ENCODE measurements around the gene LAIR1. TPM values are rescaled to one million over a fixed set of nuclear protein-coding genes. Genes with fewer than 3 reads are reported as not detected.

LAIR1 gene
- total and polyA plus RNA-seq, 2 experiments from 2014 or later, result 0.20 to 2.2 TPM

DNA sequence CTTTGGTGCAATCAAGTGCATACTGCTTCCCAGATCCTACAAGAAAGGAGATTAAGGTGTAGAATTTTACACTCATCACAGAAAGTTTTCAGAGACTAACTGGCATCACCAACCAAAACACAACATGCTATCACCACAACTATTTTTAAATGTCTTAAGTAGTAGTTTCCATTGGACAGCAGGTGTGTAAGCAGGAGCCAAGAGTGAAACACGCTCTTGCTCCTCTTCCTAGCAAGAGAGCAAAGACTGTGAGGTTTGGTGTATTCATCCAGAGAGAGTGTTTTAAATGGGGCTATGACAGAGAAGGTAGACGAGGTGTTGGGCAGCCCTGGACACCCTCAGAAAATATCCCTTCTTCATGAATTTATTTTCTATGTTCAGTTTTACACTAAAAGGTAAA lies 13.3 kb downstream of the LAIR1 start:
- no peaks in the 10 kb centered on the region for H4K20me1 ChIP-seq (ENCODE audit: insufficient read depth, poor library complexity, severe bottlenecking)
- no peak for DNase-seq (ENCODE audit: low spot score)
- H3K36me3 ChIP-seq (replicated peaks; ENCODE audit: insufficient read depth, low read depth), result no peaks in the 10 kb centered on the region
- H2AFZ ChIP-seq, result no peak overlapping the region
- H3K27ac ChIP-seq, result no peak overlapping the region
- H3K79me2 ChIP-seq, result no peaks in the 10 kb centered on the region
- TF ChIP-seq EZH2 (IDR thresholded peaks at IDR 0.05; ENCODE audit: borderline replicate concordance), result no peak
- no peak for TF ChIP-seq EZH2phosphoT487 (IDR thresholded peaks at IDR 0.05; ENCODE audit: low read depth, severe bottlenecking, unreplicated experiment)
- TF ChIP-seq, protein P1, sequence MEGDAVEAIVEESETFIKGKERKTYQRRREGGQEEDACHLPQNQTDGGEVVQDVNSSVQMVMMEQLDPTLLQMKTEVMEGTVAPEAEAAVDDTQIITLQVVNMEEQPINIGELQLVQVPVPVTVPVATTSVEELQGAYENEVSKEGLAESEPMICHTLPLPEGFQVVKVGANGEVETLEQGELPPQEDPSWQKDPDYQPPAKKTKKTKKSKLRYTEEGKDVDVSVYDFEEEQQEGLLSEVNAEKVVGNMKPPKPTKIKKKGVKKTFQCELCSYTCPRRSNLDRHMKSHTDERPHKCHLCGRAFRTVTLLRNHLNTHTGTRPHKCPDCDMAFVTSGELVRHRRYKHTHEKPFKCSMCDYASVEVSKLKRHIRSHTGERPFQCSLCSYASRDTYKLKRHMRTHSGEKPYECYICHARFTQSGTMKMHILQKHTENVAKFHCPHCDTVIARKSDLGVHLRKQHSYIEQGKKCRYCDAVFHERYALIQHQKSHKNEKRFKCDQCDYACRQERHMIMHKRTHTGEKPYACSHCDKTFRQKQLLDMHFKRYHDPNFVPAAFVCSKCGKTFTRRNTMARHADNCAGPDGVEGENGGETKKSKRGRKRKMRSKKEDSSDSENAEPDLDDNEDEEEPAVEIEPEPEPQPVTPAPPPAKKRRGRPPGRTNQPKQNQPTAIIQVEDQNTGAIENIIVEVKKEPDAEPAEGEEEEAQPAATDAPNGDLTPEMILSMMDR (IDR thresholded peaks at IDR 0.05; ENCODE audit: poor library complexity), result no peak
- H3K9me2 ChIP-seq (replicated peaks; ENCODE audit: insufficient read depth), result no peaks in the 10 kb centered on the region
- WGBS (ENCODE audit: low lambda C conversion rate, missing lambda C conversion rate), result 39% methylated on average over 2 of the region's 2 CpGs
- H3K27me3 ChIP-seq, result no peaks in the 10 kb centered on the region
- H3K9me3 ChIP-seq (ENCODE audit: low read depth), result no peaks in the 10 kb centered on the region
- no peaks in the 10 kb centered on the region for H3K4me1 ChIP-seq (ENCODE audit: insufficient read depth)
- no peak overlapping the region for H3K4me2 ChIP-seq
- no peak overlapping the region for H3K4me3 ChIP-seq

DNA sequence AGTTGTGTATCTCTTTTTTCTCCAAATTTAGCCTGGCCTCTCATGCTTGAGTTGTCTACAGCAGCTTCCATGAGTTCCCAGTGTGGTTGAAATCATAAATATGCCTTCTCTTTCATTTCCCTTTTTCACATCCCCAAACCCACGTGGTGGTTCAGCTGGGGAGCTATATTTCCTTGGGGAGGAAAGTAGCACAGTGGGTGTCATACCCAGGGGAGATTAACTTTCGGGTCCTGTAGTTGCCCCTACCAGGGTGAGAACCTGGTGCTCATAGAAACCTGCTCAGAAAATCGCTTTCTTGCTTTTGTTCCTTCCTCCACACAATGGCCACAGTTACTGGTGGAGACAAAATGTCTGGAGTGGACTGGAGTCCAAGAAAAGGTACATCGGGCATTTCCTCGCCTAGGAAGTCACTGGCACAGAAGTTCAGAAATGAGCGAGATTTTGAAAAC lies 18.8 kb downstream of the LAIR1 start:
- no peak for DNase-seq (ENCODE audit: low spot score)
- no peaks in the 10 kb centered on the region for H3K79me2 ChIP-seq
- 84% methylated on average over 6 of the region's 6 CpGs for WGBS (ENCODE audit: low lambda C conversion rate, missing lambda C conversion rate)
- no peaks in the 10 kb centered on the region for H3K36me3 ChIP-seq (replicated peaks; ENCODE audit: insufficient read depth, low read depth)
- no peak overlapping the region for H3K27ac ChIP-seq
- no peaks in the 10 kb centered on the region for H4K20me1 ChIP-seq (ENCODE audit: insufficient read depth, poor library complexity, severe bottlenecking)
- no peak overlapping the region for H3K4me3 ChIP-seq
- TF ChIP-seq EZH2phosphoT487 (IDR thresholded peaks at IDR 0.05; ENCODE audit: low read depth, severe bottlenecking, unreplicated experiment), result no peak
- no peaks in the 10 kb centered on the region for H3K4me1 ChIP-seq (ENCODE audit: insufficient read depth)
- no peak overlapping the region for H2AFZ ChIP-seq
- no peak overlapping the region for H3K4me2 ChIP-seq
- H3K9me3 ChIP-seq (ENCODE audit: low read depth), result no peaks in the 10 kb centered on the region
- H3K9me2 ChIP-seq (replicated peaks; ENCODE audit: insufficient read depth), result no peaks in the 10 kb centered on the region
- H3K27me3 ChIP-seq, result no peaks in the 10 kb centered on the region

DNA sequence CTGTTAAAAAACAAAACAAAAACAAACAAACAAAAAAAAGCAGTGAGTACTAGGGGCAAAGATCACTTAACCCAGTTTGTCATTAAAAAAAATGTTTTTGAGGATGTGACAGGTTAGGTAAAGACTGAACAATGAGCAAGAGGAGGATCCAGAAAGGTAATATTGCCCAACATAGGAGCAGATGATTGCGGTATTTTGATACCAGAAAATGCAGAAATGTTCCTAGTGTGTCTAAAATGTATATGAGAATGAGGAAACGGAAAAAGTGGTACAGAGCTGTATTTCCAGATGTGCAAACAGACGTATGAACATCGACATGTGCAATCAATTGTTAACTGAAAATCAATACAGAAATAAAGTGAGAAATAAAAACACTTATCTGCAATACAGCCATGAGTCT lies 20.9 kb downstream of the LAIR1 start:
- Histone ChIP-seq H3K4me1 (ENCODE audit: insufficient read depth) (no peaks in the 10 kb centered on the region), H4K20me1 (ENCODE audit: insufficient read depth, poor library complexity, severe bottlenecking) (no peaks in the 10 kb centered on the region), H3K9me3 (ENCODE audit: low read depth) (no peaks in the 10 kb centered on the region), H3K4me3 (no peak overlapping the region), H3K4me2 (no peak overlapping the region), H3K9me2 (replicated peaks; ENCODE audit: insufficient read depth) (no peaks in the 10 kb centered on the region), H3K27me3 (no peaks in the 10 kb centered on the region), H3K27ac (no peak overlapping the region), H3K36me3 (replicated peaks; ENCODE audit: insufficient read depth, low read depth) (no peaks in the 10 kb centered on the region), H2AFZ (no peak overlapping the region), H3K79me2 (no peaks in the 10 kb centered on the region)
- 83% methylated on average over 4 of the region's 4 CpGs for WGBS (ENCODE audit: low lambda C conversion rate, missing lambda C conversion rate)
- no peak for DNase-seq (ENCODE audit: low spot score)
- TF ChIP-seq EZH2phosphoT487 (IDR thresholded peaks at IDR 0.05; ENCODE audit: low read depth, severe bottlenecking, unreplicated experiment) (no peak), EZH2 (IDR thresholded peaks at IDR 0.05; ENCODE audit: borderline replicate concordance) (no peak)
- TF ChIP-seq, protein P1 (IDR thresholded peaks at IDR 0.05; ENCODE audit: poor library complexity), result no peak

DNA sequence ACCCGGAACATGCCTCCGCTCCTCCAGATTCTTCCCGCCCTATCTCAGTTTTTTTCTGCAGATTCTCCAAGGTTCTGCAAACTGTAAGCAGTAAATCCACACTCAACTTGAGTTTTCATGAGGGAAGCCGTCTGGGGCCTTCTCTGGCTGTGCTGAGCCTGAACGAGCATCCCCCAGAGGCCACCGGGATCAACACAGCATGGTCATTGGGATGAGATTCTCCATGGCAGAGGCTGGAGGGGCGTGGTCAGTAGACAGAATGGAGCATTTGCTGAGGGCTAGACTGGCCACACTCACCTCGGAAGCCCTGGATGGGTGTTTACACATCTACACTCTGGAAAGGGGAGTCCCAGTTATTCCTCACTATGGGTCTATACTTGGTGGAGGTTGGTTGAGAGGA lies 23.4 kb downstream of the LAIR1 start:
- Histone ChIP-seq H3K9me3 (ENCODE audit: low read depth) (no peaks in the 10 kb centered on the region), H3K4me1 (ENCODE audit: insufficient read depth) (no peaks in the 10 kb centered on the region), H4K20me1 (ENCODE audit: insufficient read depth, poor library complexity, severe bottlenecking) (no peaks in the 10 kb centered on the region), H3K27me3 (no peaks in the 10 kb centered on the region), H3K79me2 (no peaks in the 10 kb centered on the region), H3K27ac (no peak overlapping the region), H2AFZ (no peak overlapping the region), H3K4me3 (no peak overlapping the region), H3K4me2 (no peak overlapping the region), H3K36me3 (replicated peaks; ENCODE audit: insufficient read depth, low read depth) (no peaks in the 10 kb centered on the region), H3K9me2 (replicated peaks; ENCODE audit: insufficient read depth) (no peaks in the 10 kb centered on the region)
- TF ChIP-seq EZH2 (IDR thresholded peaks at IDR 0.05; ENCODE audit: borderline replicate concordance) (no peak), EZH2phosphoT487 (IDR thresholded peaks at IDR 0.05; ENCODE audit: low read depth, severe bottlenecking, unreplicated experiment) (no peak)
- TF ChIP-seq, protein P1 (IDR thresholded peaks at IDR 0.05; ENCODE audit: poor library complexity), result no peak
- WGBS (ENCODE audit: low lambda C conversion rate, missing lambda C conversion rate), result 78% methylated on average over 8 of the region's 8 CpGs
- no peak for DNase-seq (ENCODE audit: low spot score)

All from hepatocyte (in vitro differentiated cells).